ENCODE results near the gene PTPRT. TPM values are rescaled to one million over a fixed set of nuclear protein-coding genes. Genes with fewer than 3 reads are reported as not detected.
"Not testable (repeated sequence)": the region's sequence is repeated elsewhere in the genome, so short reads cannot be mapped to it uniquely, and the experiment has no call there.

Gene PTPRT
- polyA plus RNA-seq, 3 donors = not detected

GRCh38 chr20:42902509-42902908 is 287.2 kb downstream of the PTPRT start:
- Histone ChIP-seq H2AFZ (ENCODE audit: insufficient read depth, low read depth, low read length, poor library complexity, severe bottlenecking) (no peak overlapping the region), H4K20me1 (ENCODE audit: insufficient read depth, low read length) (no peaks in the 10 kb centered on the region), H3K79me2 (ENCODE audit: insufficient read depth, low read length) (no peaks in the 10 kb centered on the region), H3K4me1 (ENCODE audit: control insufficient read depth in 1 of 2, insufficient read depth in 2 of 2, low read length in 2 of 2) (no peaks in the 10 kb centered on the region), H3K4me3 (replicated peaks in 1 of 3; ENCODE audit: low read depth in 2 of 3, low read length in 3 of 3) (no peak overlapping the region), H3K4me2 (replicated peaks; ENCODE audit: extremely low read depth, low read length, poor library complexity, severe bottlenecking) (no peak overlapping the region), H3K27ac (ENCODE audit: low read depth in 1 of 2, low read length in 2 of 2) (no peak overlapping the region), H3K36me3 (replicated peaks in 1 of 2; ENCODE audit: control insufficient read depth in 1 of 2, insufficient read depth in 2 of 2, low read length in 2 of 2) (no peaks in the 10 kb centered on the region), H3K9ac (ENCODE audit: insufficient read depth, low read length, poor library complexity, severe bottlenecking) (no peak overlapping the region), H3K27me3 (ENCODE audit: control insufficient read depth in 2 of 2, insufficient read depth in 2 of 2, low read length in 2 of 2) (no peaks in the 10 kb centered on the region), H3K9me3 (replicated peaks in 1 of 2; ENCODE audit: control insufficient read depth in 1 of 2, insufficient read depth in 1 of 2, low read length in 2 of 2) (peaks cover 0 to 3% of the 10 kb centered on the region in 2 donors)
- Mint-ChIP-seq H3K9me3 (peaks cover 0 to 4% (median 2%) of the 10 kb centered on the region in 7 donors), H3K27ac (no peak overlapping the region), H3K4me3 (no peak overlapping the region), H3K27me3 (ENCODE audit: low read depth in 3 of 3) (no peaks in the 10 kb centered on the region), H3K36me3 (no peaks in the 10 kb centered on the region), H3K4me1 (no peaks in the 10 kb centered on the region)
- DNase-seq = no peak
- no CpG with 5 or more reads among the region's 3 CpGs for WGBS (ENCODE audit: insufficient coverage)
- intact Hi-C loops (cut with micrococcal nuclease) = no loop called here
- no peak for TF ChIP-seq CTCF (IDR thresholded peaks at IDR 0.05)

GRCh38 chr20:42901689-42902440 is 287.8 kb downstream of the PTPRT start:
- Histone ChIP-seq H3K79me2 (ENCODE audit: insufficient read depth, low read length) (no peaks in the 10 kb centered on the region), H3K27ac (ENCODE audit: low read depth in 1 of 2, low read length in 2 of 2) (no peak overlapping the region), H3K27me3 (ENCODE audit: control insufficient read depth in 2 of 2, insufficient read depth in 2 of 2, low read length in 2 of 2) (no peaks in the 10 kb centered on the region), H3K4me1 (ENCODE audit: control insufficient read depth in 1 of 2, insufficient read depth in 2 of 2, low read length in 2 of 2) (no peaks in the 10 kb centered on the region), H3K36me3 (replicated peaks in 1 of 2; ENCODE audit: control insufficient read depth in 1 of 2, insufficient read depth in 2 of 2, low read length in 2 of 2) (no peaks in the 10 kb centered on the region), H3K9ac (ENCODE audit: insufficient read depth, low read length, poor library complexity, severe bottlenecking) (no peak overlapping the region), H3K9me3 (replicated peaks in 1 of 2; ENCODE audit: control insufficient read depth in 1 of 2, insufficient read depth in 1 of 2, low read length in 2 of 2) (peaks cover 0 to 3% of the 10 kb centered on the region in 2 donors), H2AFZ (ENCODE audit: insufficient read depth, low read depth, low read length, poor library complexity, severe bottlenecking) (no peak overlapping the region), H3K4me3 (replicated peaks in 1 of 3; ENCODE audit: low read depth in 2 of 3, low read length in 3 of 3) (no peak overlapping the region), H3K4me2 (replicated peaks; ENCODE audit: extremely low read depth, low read length, poor library complexity, severe bottlenecking) (no peak overlapping the region), H4K20me1 (ENCODE audit: insufficient read depth, low read length) (no peaks in the 10 kb centered on the region)
- H3K4me3 Mint-ChIP-seq = no peak overlapping the region
- H3K27me3 Mint-ChIP-seq (ENCODE audit: low read depth in 3 of 3) = no peaks in the 10 kb centered on the region
- H3K27ac Mint-ChIP-seq = no peak overlapping the region
- no peak for DNase-seq
- 56% methylated on average over 1 of the region's 2 CpGs for WGBS (ENCODE audit: insufficient coverage)
- no peak for TF ChIP-seq CTCF (IDR thresholded peaks at IDR 0.05)
- peaks cover 0 to 4% (median 2%) of the 10 kb centered on the region in 7 donors for H3K9me3 Mint-ChIP-seq
- H3K36me3 Mint-ChIP-seq = no peaks in the 10 kb centered on the region
- intact Hi-C loops (cut with micrococcal nuclease) = no loop called here
- H3K4me1 Mint-ChIP-seq = no peaks in the 10 kb centered on the region

GRCh38 chr20:42900764-42901163 is 288.9 kb downstream of the PTPRT start:
- WGBS (ENCODE audit: insufficient coverage) = 23% methylated on average over 5 of the region's 5 CpGs
- H3K36me3 ChIP-seq (replicated peaks in 1 of 2; ENCODE audit: control insufficient read depth in 1 of 2, insufficient read depth in 2 of 2, low read length in 2 of 2); H3K9ac ChIP-seq (ENCODE audit: insufficient read depth, low read length, poor library complexity, severe bottlenecking); H3K4me2 ChIP-seq (replicated peaks; ENCODE audit: extremely low read depth, low read length, poor library complexity, severe bottlenecking); intact Hi-C loops (cut with micrococcal nuclease); DNase-seq; H4K20me1 ChIP-seq (ENCODE audit: insufficient read depth, low read length); H3K9me3 Mint-ChIP-seq; H3K4me3 Mint-ChIP-seq; H3K4me1 ChIP-seq (ENCODE audit: control insufficient read depth in 1 of 2, insufficient read depth in 2 of 2, low read length in 2 of 2); H3K4me3 ChIP-seq (replicated peaks in 1 of 3; ENCODE audit: low read depth in 2 of 3, low read length in 3 of 3); H3K36me3 Mint-ChIP-seq; H3K9me3 ChIP-seq (replicated peaks in 1 of 2; ENCODE audit: control insufficient read depth in 1 of 2, insufficient read depth in 1 of 2, low read length in 2 of 2); H3K27me3 ChIP-seq (ENCODE audit: control insufficient read depth in 2 of 2, insufficient read depth in 2 of 2, low read length in 2 of 2); H3K4me1 Mint-ChIP-seq; H3K27ac Mint-ChIP-seq; H3K27me3 Mint-ChIP-seq (ENCODE audit: low read depth in 3 of 3); H3K79me2 ChIP-seq (ENCODE audit: insufficient read depth, low read length); H2AFZ ChIP-seq (ENCODE audit: insufficient read depth, low read depth, low read length, poor library complexity, severe bottlenecking); H3K27ac ChIP-seq (ENCODE audit: low read depth in 1 of 2, low read length in 2 of 2): not testable (repeated sequence)

Data from CD14-positive monocyte (primary cell).